HG03108 (cell line): ENCODE data around the gene CDV3.
"Not testable (repeated sequence)": the region's sequence is repeated elsewhere in the genome, so short reads cannot be mapped to it uniquely, and the experiment has no call there.

Experiments used
- ATAC-seq: cut with Tn5 transposase; IDR thresholded peaks from one replicate; pipeline ENCODE4 v1.9.1; 2021; ENCODE audit warnings: moderate library complexity; ENCODE audit not compliant: unreplicated experiment

The CDV3 gene

DNA sequence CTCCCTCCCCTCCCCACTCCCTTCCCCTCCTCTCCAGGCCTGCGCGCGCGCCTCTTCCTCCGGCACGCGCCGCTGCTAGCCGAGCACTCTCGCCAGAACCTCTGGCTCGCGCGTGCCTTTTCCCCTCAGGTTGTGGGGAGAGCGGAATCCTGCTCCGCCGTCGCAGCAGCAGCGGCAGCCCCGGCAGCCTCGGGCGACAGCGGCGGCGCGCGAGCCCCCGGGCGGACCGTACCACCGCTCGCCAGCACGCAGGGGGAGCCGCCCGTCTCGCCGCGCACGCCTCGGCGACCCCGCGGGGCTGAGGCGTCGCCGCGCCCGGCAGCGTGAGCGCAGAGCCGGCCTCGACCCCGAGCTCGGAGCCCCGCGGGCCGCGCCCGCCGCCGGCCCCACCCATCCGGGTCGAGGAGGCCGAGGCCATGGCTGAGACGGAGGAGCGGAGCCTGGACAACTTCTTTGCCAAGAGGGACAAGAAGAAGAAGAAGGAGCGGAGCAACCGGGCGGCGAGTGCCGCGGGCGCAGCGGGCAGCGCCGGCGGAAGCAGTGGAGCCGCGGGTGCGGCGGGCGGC is at the start of gene CDV3:
CDV3 (plus strand) TSS at position 58 of the 566 bp plus-strand sequence; CDS start at position 417, 359 bp downstream.
- ATAC-seq, result peak; percentile 16

DNA sequence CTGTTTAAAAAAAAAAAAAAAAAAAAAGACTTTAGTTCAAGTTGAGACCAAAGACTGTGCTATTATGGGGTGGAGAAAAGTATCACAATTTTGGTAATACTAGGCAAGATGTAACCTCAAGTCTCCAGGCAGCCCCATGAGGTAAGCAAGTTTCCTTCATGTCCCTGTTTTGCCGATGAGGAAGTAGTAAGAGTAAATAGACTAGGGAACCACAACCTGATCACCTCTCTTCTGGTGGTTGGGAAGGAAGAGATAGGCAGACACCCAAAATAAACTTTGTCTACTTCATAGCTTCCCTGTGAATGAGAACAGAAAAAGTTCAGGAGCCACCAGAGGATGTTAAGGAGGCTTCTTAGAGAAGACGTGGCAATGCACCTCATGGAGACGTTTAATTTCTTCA is 49.7 kb upstream of the CDV3 start:
- ATAC-seq, result not testable (repeated sequence)

- ATAC-seq, result no peak
Measured at GRCh38 chr3:133525435-133525834, 48.1 kb upstream of the CDV3 start.

GRCh38 chr3:133527081-133527715 is 46.3 kb upstream of the CDV3 start:
- ATAC-seq, result no peak

- ATAC-seq, result no peak
Measured at GRCh38 chr3:133529809-133530208, 43.7 kb upstream of the CDV3 start.

GRCh38 chr3:133531981-133532380 is 41.5 kb upstream of the CDV3 start:
- ATAC-seq, result no peak

DNA sequence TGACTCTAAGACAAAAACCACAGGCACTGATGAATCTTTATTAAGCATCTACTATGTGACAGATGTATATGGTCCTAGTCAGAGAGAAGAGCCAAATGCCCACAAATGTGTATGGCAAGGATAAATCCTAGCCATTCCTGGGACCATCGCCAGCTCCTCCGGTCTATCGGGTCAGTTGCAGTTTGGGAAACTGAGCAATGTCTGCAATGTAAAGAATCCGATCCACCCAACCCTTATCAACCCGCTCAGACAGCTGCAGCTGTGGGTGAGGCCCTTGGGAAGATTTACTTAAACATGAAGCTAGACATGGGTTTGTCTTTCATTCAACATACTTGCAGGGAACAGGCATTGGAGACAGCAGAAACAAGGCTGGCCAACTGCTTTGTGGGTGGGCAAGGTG is 40.5 kb upstream of the CDV3 start:
- no peak for ATAC-seq

- no peak for ATAC-seq
Measured at GRCh38 chr3:133535971-133536881, 37.3 kb upstream of the CDV3 start.

GRCh38 chr3:133537131-133537530 is 36.4 kb upstream of the CDV3 start:
- ATAC-seq, result not testable (repeated sequence)

GRCh38 chr3:133538154-133538553 is 35.3 kb upstream of the CDV3 start:
- ATAC-seq, result no peak

DNA sequence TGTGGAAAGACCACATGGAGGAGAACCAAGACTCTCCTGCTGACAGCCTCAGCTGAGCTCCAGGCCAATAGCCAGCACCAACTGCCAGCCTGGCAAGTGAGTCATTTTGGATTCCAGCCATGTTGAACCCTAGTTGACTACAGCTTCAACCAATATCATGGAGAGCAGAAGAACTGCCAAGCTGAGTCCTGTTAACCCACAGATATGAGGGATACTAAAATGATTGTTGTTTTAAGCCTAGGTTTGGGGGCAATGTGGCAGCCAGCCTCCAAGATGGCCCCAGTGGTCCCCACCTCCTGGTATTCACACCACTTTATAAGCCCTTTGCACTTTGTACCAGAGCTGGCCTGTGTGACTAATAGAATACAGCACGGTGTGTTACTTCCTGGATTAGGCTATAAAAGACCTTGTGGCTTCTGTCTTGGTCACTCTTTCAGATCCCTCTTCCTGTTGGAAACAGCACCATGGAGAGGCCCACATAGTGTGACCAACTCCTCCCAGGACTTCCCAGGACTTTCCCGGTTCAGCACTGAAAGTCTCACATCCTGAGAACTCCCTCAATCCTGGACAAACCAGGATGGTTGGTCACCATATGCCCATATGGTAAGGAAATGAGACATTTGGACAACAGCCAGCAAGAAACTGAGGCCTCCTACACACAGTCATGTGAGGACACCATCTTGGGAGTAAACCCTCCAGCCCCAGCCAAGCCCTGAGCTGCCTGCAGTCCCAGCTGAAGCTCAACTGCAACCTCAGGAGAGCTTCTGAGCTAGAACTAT is 32.4 kb upstream of the CDV3 start:
- ATAC-seq, result peak; percentile 59

GRCh38 chr3:133542871-133543270 is 30.6 kb upstream of the CDV3 start:
- no peak for ATAC-seq

- not testable (repeated sequence) for ATAC-seq
Measured at GRCh38 chr3:133544983-133545382, 28.5 kb upstream of the CDV3 start.

- no peak for ATAC-seq
Measured at GRCh38 chr3:133547432-133548041, 25.9 kb upstream of the CDV3 start.

GRCh38 chr3:133548090-133548489 is 25.4 kb upstream of the CDV3 start:
- no peak for ATAC-seq

DNA sequence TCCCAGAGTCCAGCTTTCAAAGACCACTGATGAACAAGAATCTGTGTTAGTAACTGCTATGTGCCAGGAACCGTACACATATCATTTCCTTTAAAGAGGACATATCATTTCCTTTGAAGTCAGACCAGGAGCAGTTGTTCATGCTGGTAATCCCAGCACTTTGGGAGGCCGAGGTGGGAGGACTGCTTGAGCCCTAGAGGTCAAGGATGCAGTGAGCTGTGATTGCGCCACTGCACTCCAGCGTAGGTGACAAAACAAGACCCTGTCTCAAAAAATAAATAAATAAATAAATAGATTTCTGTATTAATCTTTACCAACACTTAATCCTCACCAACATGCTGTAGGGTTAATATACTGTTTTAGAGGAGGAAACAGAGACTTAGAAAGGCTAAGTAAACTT is 23.9 kb upstream of the CDV3 start:
- no peak for ATAC-seq

GRCh38 chr3:133551589-133551988 is 21.9 kb upstream of the CDV3 start:
- ATAC-seq, result not testable (repeated sequence)

DNA sequence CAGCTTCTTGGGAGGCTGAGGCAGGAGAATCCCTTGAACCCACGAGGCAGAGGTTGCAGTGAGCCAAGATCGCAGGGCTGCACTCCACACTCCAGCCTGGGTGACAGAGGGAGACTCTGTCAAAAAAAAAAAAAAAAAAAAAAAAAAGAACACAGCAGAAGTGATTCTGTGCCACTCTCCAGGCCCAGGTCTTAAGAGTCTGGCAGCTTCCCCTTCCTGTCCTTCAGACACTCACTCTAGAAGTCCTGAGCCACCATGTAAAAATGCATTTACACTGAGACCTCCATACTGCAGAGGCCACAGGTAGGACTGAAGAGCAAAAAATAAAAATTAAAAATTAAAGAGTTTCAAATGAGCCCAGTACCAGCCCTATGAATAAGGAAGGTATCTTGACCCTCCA is 11.8 kb upstream of the CDV3 start:
- ATAC-seq, result no peak

DNA sequence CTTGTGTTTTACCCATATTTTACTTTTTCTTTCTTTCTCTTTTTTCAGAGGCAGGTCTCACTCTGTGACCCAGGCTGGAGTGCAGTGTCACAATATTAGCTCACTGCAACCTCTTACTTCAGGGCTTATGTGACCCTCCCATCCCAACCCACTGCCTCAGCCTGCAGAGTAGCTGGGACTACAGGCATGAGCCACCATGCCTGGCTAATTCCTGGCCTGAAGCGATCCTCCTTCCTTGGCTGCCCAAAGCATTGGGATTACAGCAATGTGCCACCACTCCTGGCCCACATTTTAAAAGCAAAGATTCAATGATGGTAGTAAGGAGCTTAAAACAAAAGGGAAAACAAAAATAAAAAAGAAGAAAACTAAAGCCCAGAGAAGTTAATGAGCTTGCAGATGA is 11.1 kb upstream of the CDV3 start:
- no peak for ATAC-seq

GRCh38 chr3:133563186-133563591 is 10.3 kb upstream of the CDV3 start:
- no peak for ATAC-seq

GRCh38 chr3:133563816-133564215 is 9.7 kb upstream of the CDV3 start:
- no peak for ATAC-seq
